A673 (cell line): ENCODE data around the gene HEPHL1.

ENCODE experiments used
- EZH2 ChIP-seq: fragments of 200-600 bp; sonication (generic); IDR thresholded peaks from 2 replicates; pipeline ENCODE4 v1.6.1; 2017; ENCODE audit warnings: borderline replicate concordance, low read depth, mild to moderate bottlenecking, mixed read lengths, antibody characterized with exemption, low read length; ENCODE audit not compliant: poor library complexity, severe bottlenecking
- TF ChIP-seq, protein P1 (sequence below): fragments of 300-800, 200-600 bp; sonication (generic); conservative IDR thresholded peaks from 2 replicates; pipeline ENCODE4 v1.5.1; 2017; ENCODE audit warnings: low read depth, mild to moderate bottlenecking, antibody characterized with exemption, low read length, moderate library complexity, mixed read lengths

DNA sequence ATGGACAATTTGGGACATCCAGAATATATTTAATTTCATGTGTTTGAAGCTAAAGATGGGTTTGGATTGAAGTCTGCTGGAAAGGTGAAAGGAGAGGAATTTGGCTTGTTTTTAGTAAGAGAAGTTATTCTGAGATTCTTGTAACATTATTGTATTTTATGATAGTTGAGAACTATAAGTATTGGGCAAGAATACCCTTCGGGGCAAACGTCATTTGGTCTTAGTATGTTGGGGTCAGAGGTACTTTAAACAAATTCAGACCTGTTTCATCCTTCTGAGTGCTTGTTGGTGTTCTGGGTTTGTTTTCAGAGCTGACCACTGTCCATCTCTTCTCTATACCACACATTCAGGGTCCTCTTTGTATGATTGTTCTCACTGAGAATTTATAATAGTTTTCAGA lies 127.0 kb downstream of the HEPHL1 start:
- TF ChIP-seq EZH2 = no peak
- TF ChIP-seq, protein P1, sequence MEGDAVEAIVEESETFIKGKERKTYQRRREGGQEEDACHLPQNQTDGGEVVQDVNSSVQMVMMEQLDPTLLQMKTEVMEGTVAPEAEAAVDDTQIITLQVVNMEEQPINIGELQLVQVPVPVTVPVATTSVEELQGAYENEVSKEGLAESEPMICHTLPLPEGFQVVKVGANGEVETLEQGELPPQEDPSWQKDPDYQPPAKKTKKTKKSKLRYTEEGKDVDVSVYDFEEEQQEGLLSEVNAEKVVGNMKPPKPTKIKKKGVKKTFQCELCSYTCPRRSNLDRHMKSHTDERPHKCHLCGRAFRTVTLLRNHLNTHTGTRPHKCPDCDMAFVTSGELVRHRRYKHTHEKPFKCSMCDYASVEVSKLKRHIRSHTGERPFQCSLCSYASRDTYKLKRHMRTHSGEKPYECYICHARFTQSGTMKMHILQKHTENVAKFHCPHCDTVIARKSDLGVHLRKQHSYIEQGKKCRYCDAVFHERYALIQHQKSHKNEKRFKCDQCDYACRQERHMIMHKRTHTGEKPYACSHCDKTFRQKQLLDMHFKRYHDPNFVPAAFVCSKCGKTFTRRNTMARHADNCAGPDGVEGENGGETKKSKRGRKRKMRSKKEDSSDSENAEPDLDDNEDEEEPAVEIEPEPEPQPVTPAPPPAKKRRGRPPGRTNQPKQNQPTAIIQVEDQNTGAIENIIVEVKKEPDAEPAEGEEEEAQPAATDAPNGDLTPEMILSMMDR = no peak
